ENCODE measurements around the gene PRRC2A. TPM values are rescaled to one million over a fixed set of nuclear protein-coding genes. Genes with fewer than 3 reads are reported as not detected.

The PRRC2A gene
- total RNA-seq (2022; extraction: Qiagen RNA extraction; ENCODE audit: low read depth), result 66.6 to 89.8 TPM (median 85.0 TPM) in 5 replicates

DNA sequence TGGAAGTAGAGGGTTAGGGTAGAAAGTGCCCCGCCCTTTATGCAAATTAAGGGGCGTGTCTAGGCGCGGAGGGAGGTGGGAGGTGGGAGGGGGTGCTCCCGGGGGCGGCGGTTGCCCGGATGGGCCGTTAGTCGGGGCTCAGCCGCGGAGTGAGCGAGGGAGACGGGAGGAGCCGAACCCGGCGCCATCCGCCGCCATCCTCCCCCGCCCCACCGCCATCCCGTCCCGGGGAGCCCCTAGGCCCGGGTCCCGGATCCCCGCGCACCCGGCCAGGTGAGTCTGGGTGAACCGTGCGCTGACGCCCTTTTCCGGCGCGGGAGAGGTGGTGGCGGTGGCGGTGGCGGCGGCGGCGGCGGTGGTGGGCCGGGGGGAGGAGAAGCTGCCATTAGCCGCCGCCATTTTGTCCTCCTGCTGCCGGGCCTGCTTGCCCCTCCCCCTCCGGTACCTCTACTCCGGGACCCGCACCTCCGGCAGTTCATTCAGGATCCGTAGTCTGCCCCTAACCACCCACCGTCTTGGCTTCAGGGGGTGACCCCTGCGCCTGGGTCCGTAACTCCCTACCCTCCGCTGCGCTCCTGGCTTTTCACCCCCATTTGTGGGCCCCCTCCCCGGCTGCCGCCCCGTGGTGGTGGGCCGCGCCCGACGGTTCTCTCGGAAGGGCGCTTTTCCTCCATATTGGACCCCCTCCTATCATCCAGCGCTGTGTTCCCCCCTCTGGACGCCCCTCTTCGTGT is at the start of gene PRRC2A:
Gene PRRC2A, plus strand, starts transcription at position 130 of the 734 bp plus-strand sequence. CDS start 2,075 bp downstream, outside the sequence.

GRCh38 chr6:31572041-31572911 is 48.2 kb upstream of the PRRC2A start, which contains the start of gene LTA:
Gene LTA (plus strand): TSS chr6:31572289. CDS start chr6:31572743, 454 bp downstream.

GRCh38 chr6:31575335-31575901 is 45.1 kb upstream of the PRRC2A start, which contains the start of gene TNF:
Gene TNF (plus strand): TSS chr6:31575565. CDS start chr6:31575742, 177 bp downstream.

GRCh38 chr6:31582230-31582643 is 38.3 kb upstream of the PRRC2A start, which contains the start of gene LTB:
Gene LTB (minus strand): TSS chr6:31582424. CDS start chr6:31582417, 7 bp downstream.

DNA sequence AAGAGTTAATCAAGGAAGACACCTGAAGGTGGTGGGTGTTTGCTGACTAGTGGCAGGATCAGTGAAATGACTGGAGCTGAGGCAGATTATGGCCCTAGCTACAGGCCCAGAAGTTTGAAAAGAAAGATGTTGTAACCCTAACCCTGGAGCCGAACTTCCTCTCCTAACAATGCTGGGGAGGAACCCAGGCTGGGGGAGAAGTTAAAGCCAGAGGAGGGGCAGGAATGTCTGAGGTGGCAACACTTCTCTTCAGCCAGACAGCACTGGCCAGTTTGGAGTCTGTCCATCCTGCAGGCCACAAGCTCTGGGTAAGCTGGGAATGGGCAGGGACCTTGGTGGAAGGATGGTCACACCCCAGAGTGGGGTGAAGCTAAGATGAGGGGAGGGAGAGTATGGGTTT is 34.5 kb upstream of the PRRC2A start, which contains the start of gene LST1:
Gene LST1, plus strand, starts transcription at position 270 of the 400 bp plus-strand sequence. CDS start 1,023 bp downstream, outside the sequence.

GRCh38 chr6:31614684-31615578 is 5.6 kb upstream of the PRRC2A start, which contains the start of gene AIF1:
Gene AIF1 (plus strand): TSS chr6:31615234. CDS start chr6:31615330, 96 bp downstream.

DNA sequence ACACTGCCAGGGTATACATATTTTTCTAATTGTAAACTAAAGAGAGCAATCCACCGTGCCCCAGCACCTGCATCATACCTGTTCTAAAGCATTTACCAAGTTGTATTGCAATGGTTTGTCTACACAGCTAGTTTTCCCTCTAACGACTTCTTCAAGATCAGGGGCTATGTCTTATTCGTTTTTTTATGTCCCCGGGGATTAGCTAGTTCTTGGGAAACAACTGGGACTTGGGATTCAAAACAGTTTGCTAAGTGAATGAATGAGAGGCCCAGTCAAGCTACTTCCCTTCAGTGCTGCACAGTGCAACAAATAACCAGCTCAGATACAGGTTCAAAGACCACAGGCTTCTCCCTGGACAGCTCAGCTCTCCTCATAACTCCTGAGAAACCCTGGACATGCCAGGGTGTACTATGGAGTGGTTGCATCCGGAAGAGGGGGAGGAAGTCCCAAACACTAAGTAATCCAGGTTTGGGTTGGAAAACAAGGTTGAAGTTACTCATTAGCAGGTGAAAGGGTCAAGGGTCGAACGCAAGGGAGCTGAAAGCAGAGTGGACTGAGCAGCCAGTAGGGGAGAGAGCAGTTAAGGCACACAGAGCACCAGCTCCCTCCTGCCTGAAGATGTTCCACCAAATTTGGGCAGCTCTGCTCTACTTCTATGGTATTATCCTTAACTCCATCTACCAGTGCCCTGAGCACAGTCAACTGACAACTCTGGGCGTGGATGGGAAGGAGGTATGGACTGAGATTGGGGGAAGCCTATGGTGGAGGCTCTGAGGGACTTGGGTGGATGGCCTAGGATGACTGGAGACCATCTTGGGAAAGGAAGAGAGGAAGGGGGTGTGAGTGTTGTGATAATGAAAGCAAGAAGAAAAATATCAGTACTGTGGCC is 35.1 kb downstream of the PRRC2A start, which contains the start of gene APOM:
Gene APOM, plus strand, starts transcription at position 546 of the 889 bp plus-strand sequence. Its CDS starts 73 bp downstream, at position 619.

GRCh38 chr6:31660381-31661261 is 40.1 kb downstream of the PRRC2A start, which contains the start of gene C6orf47:
Gene C6orf47 (minus strand): TSS chr6:31660778. CDS start chr6:31659947, 831 bp downstream.

DNA sequence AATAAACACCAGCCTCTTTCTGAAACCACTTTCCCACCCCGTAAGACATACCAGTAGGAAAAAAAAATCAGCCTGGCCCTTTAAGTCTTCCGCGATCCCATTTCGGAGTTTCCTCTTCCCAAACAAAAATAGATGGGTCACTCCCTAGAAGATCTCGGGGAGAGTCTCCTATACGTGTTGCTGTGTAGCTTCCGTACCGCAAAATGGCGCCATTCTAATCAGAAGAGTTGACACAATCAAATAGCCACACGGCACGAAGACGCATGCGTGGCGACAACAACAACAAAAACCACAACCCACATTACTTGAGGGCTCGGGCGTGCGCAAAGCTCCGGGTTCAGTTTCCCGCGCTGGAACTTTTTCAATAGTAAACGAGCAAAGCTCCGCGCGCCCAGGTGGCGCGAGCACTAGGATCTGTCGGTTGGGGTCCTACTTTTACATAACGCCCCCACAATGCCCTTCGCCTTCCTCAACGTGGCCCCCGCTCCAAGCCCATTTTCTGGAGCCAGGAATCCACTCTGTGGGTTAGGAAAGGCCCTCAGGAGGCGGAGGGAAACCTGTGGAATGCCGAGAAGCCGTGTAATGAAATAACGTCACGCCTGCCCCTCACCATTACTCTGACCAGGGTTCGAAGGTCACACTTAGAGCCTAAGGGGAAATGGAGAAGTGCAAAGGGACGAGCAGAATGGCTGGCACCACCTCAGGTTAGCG is 44.4 kb downstream of the PRRC2A start, which contains the start of gene GPANK1:
Gene GPANK1, minus strand, starts transcription at position 208 of the 711 bp plus-strand sequence. CDS start 519 bp downstream, outside the sequence.

GRCh38 chr6:31665501-31666336 is 45.2 kb downstream of the PRRC2A start, which contains the start of gene CSNK2B:
Gene CSNK2B (plus strand): TSS chr6:31666080. CDS start chr6:31666832, 752 bp downstream.

GRCh38 chr6:31669676-31670075 is 49.2 kb downstream of the PRRC2A start, which contains the start of gene LY6G5B:
Gene LY6G5B (plus strand): TSS chr6:31669976. CDS start chr6:31670951, 975 bp downstream.

DNA sequence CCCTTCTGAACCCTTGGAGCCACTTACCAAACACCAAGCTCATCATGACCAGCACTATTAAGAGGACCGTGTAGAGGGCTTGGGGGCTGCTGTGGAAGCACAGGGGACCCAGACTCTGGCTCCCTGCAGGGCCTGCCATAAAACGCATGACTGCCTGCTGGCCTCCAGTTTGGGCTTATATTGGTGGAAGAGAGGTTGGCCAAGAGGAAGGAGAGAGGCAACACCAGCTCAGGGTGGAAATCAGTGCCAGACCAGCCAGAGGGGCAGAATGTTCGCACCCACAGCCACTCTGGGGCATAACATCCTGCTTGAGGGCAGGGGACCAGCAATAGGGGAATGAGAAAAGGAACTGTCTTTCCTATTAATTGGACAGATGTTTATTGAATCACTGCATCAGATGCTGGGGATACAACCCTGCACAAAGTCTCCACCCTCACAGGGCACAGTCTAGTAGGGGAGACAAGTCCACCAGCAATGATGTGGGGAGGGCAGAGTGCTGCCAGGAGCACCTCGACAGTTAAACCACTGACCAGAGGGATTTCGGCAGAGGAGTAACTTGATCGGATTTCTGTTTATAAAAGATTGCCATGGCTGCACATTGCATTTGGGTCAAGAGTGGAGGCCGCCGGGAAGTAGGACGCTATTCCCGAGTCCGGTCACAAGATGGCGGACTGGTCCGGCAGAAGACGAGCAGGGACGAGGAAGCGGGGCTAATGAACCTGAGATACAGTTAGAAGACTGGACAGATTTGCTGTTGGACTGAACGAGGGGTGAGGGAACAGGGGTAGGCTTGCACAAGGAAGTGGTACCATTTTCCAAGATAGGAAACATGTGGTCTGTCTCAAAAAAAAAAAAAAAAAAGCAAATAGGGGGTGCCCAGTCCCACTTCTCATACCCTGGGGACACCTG is 60.0 kb downstream of the PRRC2A start, which contains the start of gene LY6G5C:
Gene LY6G5C, minus strand, starts transcription at position 842 of the 909 bp plus-strand sequence. Its CDS starts 694 bp downstream, at position 148.

All from A549 treated with GW870086 at 1 μM for 4 hours (cell line).